ENCODE data around the gene WDTC1.

DNA sequence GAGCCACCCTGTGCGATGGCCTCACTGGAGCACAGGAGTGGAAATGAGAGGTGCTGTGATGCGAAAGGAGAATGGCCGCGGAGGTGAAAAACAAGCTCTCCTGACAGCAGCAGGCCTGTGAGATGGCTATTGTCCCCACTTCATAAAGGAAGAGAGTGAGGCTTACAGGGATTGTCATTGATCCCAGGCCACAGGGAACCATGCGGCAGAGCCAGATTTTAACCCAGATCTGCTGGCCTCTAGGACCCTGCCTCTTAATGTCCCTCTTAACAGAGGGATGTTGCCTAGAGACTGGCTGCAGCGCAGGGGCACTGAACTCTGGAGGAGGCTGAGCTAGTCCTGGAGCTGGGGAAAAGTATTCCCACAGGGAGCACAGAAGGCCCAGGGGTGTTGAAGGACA, 104.3 kb downstream of the WDTC1 start:
- TF ChIP-seq, protein P1, sequence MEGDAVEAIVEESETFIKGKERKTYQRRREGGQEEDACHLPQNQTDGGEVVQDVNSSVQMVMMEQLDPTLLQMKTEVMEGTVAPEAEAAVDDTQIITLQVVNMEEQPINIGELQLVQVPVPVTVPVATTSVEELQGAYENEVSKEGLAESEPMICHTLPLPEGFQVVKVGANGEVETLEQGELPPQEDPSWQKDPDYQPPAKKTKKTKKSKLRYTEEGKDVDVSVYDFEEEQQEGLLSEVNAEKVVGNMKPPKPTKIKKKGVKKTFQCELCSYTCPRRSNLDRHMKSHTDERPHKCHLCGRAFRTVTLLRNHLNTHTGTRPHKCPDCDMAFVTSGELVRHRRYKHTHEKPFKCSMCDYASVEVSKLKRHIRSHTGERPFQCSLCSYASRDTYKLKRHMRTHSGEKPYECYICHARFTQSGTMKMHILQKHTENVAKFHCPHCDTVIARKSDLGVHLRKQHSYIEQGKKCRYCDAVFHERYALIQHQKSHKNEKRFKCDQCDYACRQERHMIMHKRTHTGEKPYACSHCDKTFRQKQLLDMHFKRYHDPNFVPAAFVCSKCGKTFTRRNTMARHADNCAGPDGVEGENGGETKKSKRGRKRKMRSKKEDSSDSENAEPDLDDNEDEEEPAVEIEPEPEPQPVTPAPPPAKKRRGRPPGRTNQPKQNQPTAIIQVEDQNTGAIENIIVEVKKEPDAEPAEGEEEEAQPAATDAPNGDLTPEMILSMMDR (IDR thresholded peaks at IDR 0.05), result no peak
- no peak for TF ChIP-seq POLR2A (IDR thresholded peaks at IDR 0.05)

Data from right lobe of liver (tissue), 4 donors.